Testis (tissue), 2 donors: ENCODE data around the gene NDST1.

ENCODE experiments used
- CTCF ChIP-seq, 3 experiments: fragments of 450-650 bp in 2 of 3; fragments of 200-600 bp in 1 of 3; sonication (generic) in 1 of 3; IDR thresholded peaks; one replicate each; pipeline ENCODE4 v1.5.1; 2016 to 2019; ENCODE audit warnings: antibody characterized with exemption in 3 of 3, mild to moderate bottlenecking in 2 of 3, moderate library complexity in 1 of 3
- POLR2A ChIP-seq: fragments of 450-650 bp; IDR thresholded peaks from one replicate; pipeline ENCODE4 v1.6.1; 2017; ENCODE audit warnings: antibody characterized with exemption, mild to moderate bottlenecking, moderate library complexity

GRCh38 chr5:150568663-150569062 lies 60.7 kb downstream of the NDST1 start:
- TF ChIP-seq CTCF (IDR thresholded peaks at IDR 0.05) (no peak), POLR2A (no peak)
